Smooth muscle cell (in vitro differentiated cells): ENCODE results near the gene COL4A4. TPM values are rescaled to one million over a fixed set of nuclear protein-coding genes. Genes with fewer than 3 reads are reported as not detected.

Experiments
- DNase-seq: peaks from one replicate; lab custom pipeline; 2025; ENCODE audit not compliant: unreplicated experiment; lab: John Stamatoyannopoulos, UW
- H2AFZ ChIP-seq: fragments of 200-600 bp; sonication (generic); 2 replicates; pipeline ENCODE4 v1.6.0; 2016; ENCODE audit warnings: antibody characterized with exemption, low read depth, mild to moderate bottlenecking
- H3F3A ChIP-seq: fragments of 200-600 bp; sonication (generic); 2 replicates; pipeline ENCODE4 v1.6.0; 2017; ENCODE audit warnings: antibody characterized with exemption, low read depth
- H3K27ac ChIP-seq: fragments of 200-600 bp; sonication (generic); 2 replicates; pipeline ENCODE4 v1.5.1; 2016; ENCODE audit warnings: low read depth, mild to moderate bottlenecking
- H3K27me3 ChIP-seq: fragments of 200-600 bp; sonication (generic); 2 replicates; pipeline ENCODE4 v1.6.1; 2016; ENCODE audit warnings: low read depth, mild to moderate bottlenecking
- H3K36me3 ChIP-seq: fragments of 200-600 bp; sonication (generic); 2 replicates; pipeline ENCODE4 v1.5.1; 2016; ENCODE audit warnings: low read depth
- H3K4me1 ChIP-seq: fragments of 200-600 bp; sonication (generic); 2 replicates; pipeline ENCODE4 v1.5.1; 2016; ENCODE audit warnings: low read depth
- H3K4me2 ChIP-seq: fragments of 200-600 bp; sonication (generic); 2 replicates; pipeline ENCODE4 v1.6.0; 2016; ENCODE audit warnings: mild to moderate bottlenecking
- H3K4me3 ChIP-seq: fragments of 200-600 bp; sonication (generic); 2 replicates; pipeline ENCODE4 v1.5.1; 2016; ENCODE audit warnings: mild to moderate bottlenecking
- H3K79me2 ChIP-seq: fragments of 200-600 bp; sonication (generic); 2 replicates; pipeline ENCODE4 v1.6.0; 2016; ENCODE audit warnings: low read depth, mild to moderate bottlenecking
- H3K9ac ChIP-seq: fragments of 200-600 bp; sonication (generic); 2 replicates; pipeline ENCODE4 v1.6.0; 2016; ENCODE audit warnings: low read depth
- H3K9me3 ChIP-seq: fragments of 200-600 bp; sonication (generic); replicated peaks from 2 replicates; pipeline ENCODE4 v1.5.1; 2016; ENCODE audit warnings: low read depth
- H4K20me1 ChIP-seq: fragments of 200-600 bp; sonication (generic); 2 replicates; pipeline ENCODE4 v1.6.0; 2016; ENCODE audit warnings: low read depth
- CTCF ChIP-seq: fragments of 200-600 bp; sonication (generic); IDR thresholded peaks from 2 replicates; pipeline ENCODE4 v1.5.1; 2017; ENCODE audit warnings: borderline replicate concordance, mild to moderate bottlenecking, antibody characterized with exemption; ENCODE audit not compliant: insufficient read depth, poor library complexity, severe bottlenecking
- WGBS: methylation state at CpG from one replicate; pipeline ENCODE4 v1.1.7; 2016; ENCODE audit warnings: low lambda C conversion rate; 5-methylcytosine and 5-hydroxymethylcytosine counted together
- polyA plus RNA-seq: library from polyadenylated mRNA; unstranded; fragments of >200 nt; fragmentation: Nextera tagmentation; extraction: Ambion mirVana; gene quantifications from 2 replicates; pipeline ENCODE4 v1.2.1, GENCODE V29; 2016
- total RNA-seq: library from RNA; depleted of rRNA; stranded (reverse); fragments of >200 nt; gene quantifications from 2 replicates; pipeline ENCODE4 v1.2.3, GENCODE V29; 2014

Gene COL4A4
- total and polyA plus RNA-seq, 2 experiments from 2014 or later: under 0.01 to 0.05 TPM

GRCh38 chr2:226971770-226972169 lies 192.2 kb downstream of the COL4A4 start:
- Histone ChIP-seq H3K9me3 (no peaks in the 10 kb centered on the region), H3K27ac (no peak overlapping the region), H3K4me2 (no peak overlapping the region), H3F3A (no peaks in the 10 kb centered on the region), H3K27me3 (no peaks in the 10 kb centered on the region), H3K4me1 (no peaks in the 10 kb centered on the region), H3K4me3 (no peak overlapping the region), H2AFZ (no peak overlapping the region), H3K36me3 (no peaks in the 10 kb centered on the region), H3K79me2 (no peaks in the 10 kb centered on the region), H4K20me1 (no peaks in the 10 kb centered on the region), H3K9ac (no peak overlapping the region)
- 100% methylated on average over 4 of the region's 4 CpGs for WGBS
- DNase-seq: no peak
- no peak for TF ChIP-seq CTCF

- no peak overlapping the region for H2AFZ ChIP-seq
- no peak for TF ChIP-seq CTCF
- DNase-seq: no peak
- no peaks in the 10 kb centered on the region for H3F3A ChIP-seq
- H3K27me3 ChIP-seq: no peaks in the 10 kb centered on the region
- H3K9me3 ChIP-seq: no peaks in the 10 kb centered on the region
- 93% methylated on average over 6 of the region's 6 CpGs for WGBS
- no peaks in the 10 kb centered on the region for H3K4me1 ChIP-seq
- no peaks in the 10 kb centered on the region for H3K79me2 ChIP-seq
- no peak overlapping the region for H3K27ac ChIP-seq
- H3K4me2 ChIP-seq: no peak overlapping the region
- no peaks in the 10 kb centered on the region for H3K36me3 ChIP-seq
- H3K9ac ChIP-seq: no peak overlapping the region
- no peak overlapping the region for H3K4me3 ChIP-seq
- no peaks in the 10 kb centered on the region for H4K20me1 ChIP-seq
Observed at GRCh38 chr2:226971084-226971483, 192.9 kb downstream of the COL4A4 start.

GRCh38 chr2:226970362-226970761 lies 193.6 kb downstream of the COL4A4 start:
- Histone ChIP-seq H3K4me1 (no peaks in the 10 kb centered on the region), H4K20me1 (no peaks in the 10 kb centered on the region), H3K9ac (no peak overlapping the region), H3K79me2 (no peaks in the 10 kb centered on the region), H3K36me3 (no peaks in the 10 kb centered on the region), H3K9me3 (no peaks in the 10 kb centered on the region), H3K4me3 (no peak overlapping the region), H3K4me2 (no peak overlapping the region), H2AFZ (no peak overlapping the region), H3K27ac (no peak overlapping the region), H3K27me3 (no peaks in the 10 kb centered on the region), H3F3A (no peaks in the 10 kb centered on the region)
- TF ChIP-seq CTCF: no peak
- DNase-seq: no peak
- WGBS: 98% methylated on average over 3 of the region's 3 CpGs

GRCh38 chr2:226969417-226970080 lies 194.5 kb downstream of the COL4A4 start:
- no peaks in the 10 kb centered on the region for H4K20me1 ChIP-seq
- H3K4me3 ChIP-seq: no peak overlapping the region
- H3K4me1 ChIP-seq: no peaks in the 10 kb centered on the region
- no peak for DNase-seq
- H3K9me3 ChIP-seq: no peaks in the 10 kb centered on the region
- no peak overlapping the region for H2AFZ ChIP-seq
- H3K4me2 ChIP-seq: no peak overlapping the region
- H3K27ac ChIP-seq: no peak overlapping the region
- no peak for TF ChIP-seq CTCF
- no peaks in the 10 kb centered on the region for H3K36me3 ChIP-seq
- H3F3A ChIP-seq: no peaks in the 10 kb centered on the region
- WGBS: 75% methylated on average over 6 of the region's 6 CpGs
- H3K9ac ChIP-seq: no peak overlapping the region
- no peaks in the 10 kb centered on the region for H3K79me2 ChIP-seq
- H3K27me3 ChIP-seq: no peaks in the 10 kb centered on the region
